ENCODE data around the gene HPGD.
A peak's percentile ranks its signal among the peaks of the same experiment; 100 is the strongest.

Gene HPGD

GRCh38 chr4:174522183-174523024 lies at the start of gene HPGD:
TSS of gene HPGD (minus strand) at chr4:174522488. CDS start at chr4:174522451, 37 bp downstream.
- DNase-seq = peak; percentile 6 to 53

DNA sequence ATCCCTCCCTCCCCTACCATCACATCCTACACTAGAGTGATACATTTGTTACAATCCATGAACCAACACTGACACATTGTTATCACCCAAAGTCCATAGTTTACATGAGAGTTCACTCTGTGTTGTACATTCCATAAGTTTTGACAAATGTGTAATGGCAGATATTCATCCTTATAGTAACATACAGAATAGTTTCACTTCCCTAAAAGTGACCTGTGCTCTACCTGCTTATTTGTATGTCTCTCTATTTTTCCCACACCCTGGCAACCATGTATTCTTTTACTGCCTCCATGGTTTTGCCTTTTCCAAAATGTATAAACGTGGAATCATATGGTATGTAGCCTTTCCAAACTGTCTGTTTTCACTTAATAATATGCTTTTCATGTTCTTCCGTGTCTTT lies 42.2 kb upstream of the HPGD start:
- no peak for DNase-seq

DNA sequence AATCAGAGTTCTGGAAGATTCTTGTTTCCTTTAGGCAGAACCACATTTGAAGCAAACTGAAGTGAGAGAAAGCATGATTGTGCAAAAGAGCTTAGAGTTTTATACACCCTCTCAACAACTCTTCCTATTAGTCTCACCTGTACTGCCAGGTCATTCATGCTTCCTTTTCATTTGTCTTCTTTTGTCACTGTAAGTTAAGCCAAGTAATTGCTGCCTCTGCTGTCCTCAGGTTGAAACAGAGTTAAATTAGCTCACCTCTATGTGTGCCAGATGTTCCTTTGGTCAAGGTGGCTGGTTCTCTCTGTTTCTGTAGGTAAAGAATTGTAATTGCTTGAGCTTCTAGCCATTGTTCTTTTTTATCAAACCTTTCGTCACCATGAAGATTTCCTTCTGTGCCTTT lies 41.1 kb upstream of the HPGD start:
- no peak for DNase-seq

GRCh38 chr4:174561560-174561959 lies 39.3 kb upstream of the HPGD start:
- DNase-seq = no peak

GRCh38 chr4:174559894-174560293 lies 37.6 kb upstream of the HPGD start:
- no peak for DNase-seq

DNA sequence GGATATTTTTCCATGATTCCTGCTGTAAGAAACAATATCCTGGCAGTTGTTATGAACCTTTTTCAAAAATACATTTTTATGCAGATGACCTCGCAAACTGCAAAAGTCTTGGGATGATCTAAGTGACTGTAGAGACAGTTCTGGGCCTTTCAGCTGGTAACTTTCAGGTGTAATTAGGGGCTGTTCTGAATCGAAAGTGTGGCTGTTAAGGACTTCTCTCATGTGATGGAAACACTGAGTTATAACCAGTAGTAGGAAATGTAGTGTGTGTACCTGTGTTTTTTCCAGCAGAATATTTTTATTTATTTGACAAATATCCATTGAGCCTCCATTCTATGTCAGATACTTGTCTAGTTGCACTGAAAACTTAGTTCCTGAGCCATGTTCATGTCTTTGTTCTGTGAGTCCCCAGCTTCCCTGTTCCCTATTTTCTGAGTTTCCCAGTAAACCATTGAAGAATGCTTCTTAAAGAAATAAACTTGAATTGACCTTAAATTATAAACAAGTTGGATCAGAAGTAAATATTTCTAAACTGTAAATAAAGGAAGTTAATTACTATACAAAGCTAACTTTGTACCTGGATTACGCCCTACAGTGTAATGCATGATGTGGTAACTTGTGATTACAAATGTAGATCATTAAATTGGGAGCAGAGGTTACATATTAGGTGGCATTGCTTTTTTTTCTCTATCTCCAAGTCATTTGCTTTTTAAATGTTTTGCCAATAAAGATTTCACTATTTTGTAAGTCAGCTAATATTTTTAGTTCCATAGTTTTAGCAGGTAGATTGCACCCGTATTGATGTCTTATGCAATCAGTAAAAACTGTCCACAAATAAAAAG lies 33.7 kb upstream of the HPGD start:
- DNase-seq = no peak

DNA sequence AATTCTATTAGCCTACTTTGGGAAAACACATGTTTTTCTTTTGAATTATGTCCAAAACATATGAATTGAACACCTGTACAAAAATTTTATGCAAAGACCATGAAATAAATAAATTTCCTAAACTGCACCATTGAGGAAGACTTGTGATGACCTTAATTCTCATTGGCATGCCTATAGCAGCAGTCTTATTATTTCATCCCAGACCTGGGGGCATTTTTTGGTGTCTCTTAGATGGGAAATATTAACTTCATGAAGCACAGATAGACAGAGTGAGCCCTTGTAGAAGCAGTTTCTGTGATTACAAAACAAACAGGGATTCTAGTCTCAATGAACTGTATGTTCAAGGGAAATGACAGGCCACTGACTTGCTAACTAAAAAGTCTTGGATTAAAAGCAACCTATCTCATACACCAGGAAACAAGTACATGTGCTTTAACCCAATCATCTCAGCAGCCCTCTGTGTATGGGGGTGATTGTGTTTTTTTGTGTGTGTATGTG lies 32.0 kb upstream of the HPGD start:
- DNase-seq = no peak

- DNase-seq = no peak
Observed at GRCh38 chr4:174553828-174554227, 31.5 kb upstream of the HPGD start.

GRCh38 chr4:174553031-174553430 lies 30.7 kb upstream of the HPGD start:
- DNase-seq = no peak

- DNase-seq = no peak
Observed at GRCh38 chr4:174550541-174550940, 28.3 kb upstream of the HPGD start.

GRCh38 chr4:174549721-174550120 lies 27.4 kb upstream of the HPGD start:
- no peak for DNase-seq

DNA sequence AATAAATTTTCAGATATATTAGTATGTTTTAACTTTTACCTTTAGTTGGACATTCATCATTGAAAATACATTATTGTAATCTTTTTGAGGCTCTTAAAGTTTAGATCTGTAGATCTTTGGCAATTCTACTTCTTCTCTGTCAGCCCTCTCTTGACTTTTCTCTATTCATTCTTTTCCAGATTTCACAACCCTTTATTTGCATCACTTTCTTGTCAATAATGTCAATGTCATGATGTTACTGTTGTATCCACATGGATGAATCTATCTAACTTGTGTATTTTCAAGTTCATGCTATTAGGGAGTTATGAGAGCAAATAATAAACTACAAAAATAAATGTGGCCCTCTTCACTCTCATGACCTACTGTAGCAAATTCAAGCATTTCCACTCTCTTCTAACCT lies 23.0 kb upstream of the HPGD start:
- no peak for DNase-seq

DNA sequence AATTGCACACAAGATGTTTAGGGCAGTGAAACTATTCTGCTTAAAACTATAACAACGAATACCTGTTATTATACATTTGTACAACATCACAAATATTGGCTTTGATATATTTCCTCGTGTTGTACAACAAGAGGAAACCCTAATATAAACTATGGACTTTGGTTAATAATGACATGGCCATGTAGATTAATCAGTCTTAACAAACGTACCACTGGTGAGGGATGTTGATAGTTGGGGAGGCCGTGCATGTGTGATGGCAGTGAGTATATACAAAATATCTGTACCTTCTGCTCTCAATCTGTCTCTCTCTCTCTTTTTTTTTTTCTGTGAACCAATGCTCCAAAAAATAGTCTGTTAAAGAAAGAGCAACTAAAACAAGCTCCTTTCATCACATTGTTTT lies 22.2 kb upstream of the HPGD start:
- DNase-seq = no peak

- DNase-seq = no peak
Observed at GRCh38 chr4:174540175-174540574, 17.9 kb upstream of the HPGD start.

DNA sequence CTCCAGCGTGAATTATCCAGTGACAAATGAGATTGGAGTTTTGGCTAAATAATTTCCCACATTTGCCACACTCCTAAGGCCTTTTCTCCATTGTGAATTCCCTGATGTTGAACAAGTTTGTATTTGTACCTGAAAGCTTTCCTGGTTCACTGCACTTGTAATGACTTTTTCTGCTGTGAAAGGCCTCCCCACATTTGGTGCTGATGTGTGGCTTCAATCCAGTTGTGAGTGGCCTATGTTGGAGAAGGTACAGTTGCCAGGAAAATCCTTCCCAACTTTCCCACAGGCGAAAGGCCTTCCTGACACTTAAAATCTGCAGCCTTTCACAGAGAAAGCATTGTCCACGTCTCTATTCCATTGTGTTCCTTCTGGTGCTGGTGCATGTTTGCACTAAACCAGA lies 17.3 kb upstream of the HPGD start:
- DNase-seq = no peak

DNA sequence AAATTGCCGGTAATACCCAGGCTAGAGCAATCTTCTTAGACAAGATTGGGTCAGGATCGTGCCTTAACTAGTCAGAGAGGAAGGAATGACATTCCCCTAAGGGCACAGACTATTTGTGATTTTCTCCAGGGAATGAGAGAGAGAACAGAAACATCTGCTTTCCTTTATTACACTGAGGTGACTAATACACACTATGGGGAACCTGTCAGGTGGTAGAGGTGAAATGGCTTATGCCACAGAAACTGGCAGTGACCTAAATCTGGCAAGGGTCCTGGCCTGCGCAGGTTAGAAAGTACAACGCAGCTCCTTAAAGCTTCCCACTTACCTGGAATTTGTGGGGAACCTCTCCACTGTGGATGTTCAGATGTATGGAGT lies 16.6 kb upstream of the HPGD start:
- no peak for DNase-seq

DNA sequence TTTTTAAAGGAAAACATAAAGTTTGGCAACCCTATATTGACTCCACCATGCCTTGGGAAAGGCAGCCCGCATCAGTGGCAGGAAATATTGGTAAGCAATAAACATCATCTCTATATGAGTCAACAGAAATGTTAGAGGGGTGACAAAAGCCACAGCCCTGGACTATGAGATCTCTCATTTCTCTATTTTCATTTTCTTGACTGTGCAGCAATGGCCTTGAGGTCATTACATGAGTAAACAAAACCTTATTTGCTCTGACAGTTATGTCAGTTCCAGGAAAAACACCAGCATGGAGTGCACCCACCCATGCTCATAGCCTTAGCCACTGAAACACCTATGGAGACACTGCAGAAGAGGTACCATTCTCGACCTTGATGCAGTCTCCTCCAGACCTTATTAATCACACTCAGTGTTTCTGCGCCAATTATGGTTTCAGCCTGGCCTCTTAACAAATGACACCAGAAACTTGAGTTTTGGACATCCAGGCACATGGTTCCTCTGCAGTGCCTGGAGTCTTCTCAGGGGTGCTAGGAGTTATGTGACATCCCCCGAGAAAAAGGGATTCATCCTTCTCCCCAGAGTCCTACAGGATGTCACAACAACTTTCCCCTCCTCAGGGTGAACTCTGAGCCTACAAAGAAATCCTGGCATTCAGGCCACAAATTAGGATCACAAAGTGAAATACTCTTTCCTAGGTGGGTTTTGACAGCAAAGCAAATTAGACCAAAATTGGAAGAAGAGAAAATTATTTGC lies 16.0 kb upstream of the HPGD start:
- DNase-seq = no peak

- DNase-seq = no peak
Observed at GRCh38 chr4:174537634-174538033, 15.3 kb upstream of the HPGD start.

DNA sequence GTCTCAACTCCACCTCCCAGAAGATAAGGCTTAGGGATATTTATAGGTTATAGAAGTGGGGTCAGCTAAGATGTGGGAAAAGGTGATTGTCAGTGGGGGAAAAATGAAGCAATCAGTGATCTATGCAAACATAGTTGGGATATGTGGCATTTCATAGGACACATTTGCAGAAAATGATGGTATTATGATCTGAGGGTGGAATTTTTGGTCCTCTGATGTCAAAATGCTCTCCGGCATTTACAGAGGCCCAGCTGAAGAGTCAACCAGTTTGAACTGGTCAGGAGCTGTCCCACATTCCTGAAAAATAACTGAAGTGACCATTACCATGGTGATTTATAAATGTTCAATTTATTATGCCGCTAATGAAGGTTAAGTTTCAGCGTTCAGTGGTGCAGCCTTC lies 12.2 kb upstream of the HPGD start:
- DNase-seq = no peak

GRCh38 chr4:174532445-174532844 lies 10.2 kb upstream of the HPGD start:
- DNase-seq = no peak

GRCh38 chr4:174531486-174531885 lies 9.2 kb upstream of the HPGD start:
- no peak for DNase-seq

GRCh38 chr4:174528226-174528625 lies 5.9 kb upstream of the HPGD start:
- DNase-seq = no peak

DNA sequence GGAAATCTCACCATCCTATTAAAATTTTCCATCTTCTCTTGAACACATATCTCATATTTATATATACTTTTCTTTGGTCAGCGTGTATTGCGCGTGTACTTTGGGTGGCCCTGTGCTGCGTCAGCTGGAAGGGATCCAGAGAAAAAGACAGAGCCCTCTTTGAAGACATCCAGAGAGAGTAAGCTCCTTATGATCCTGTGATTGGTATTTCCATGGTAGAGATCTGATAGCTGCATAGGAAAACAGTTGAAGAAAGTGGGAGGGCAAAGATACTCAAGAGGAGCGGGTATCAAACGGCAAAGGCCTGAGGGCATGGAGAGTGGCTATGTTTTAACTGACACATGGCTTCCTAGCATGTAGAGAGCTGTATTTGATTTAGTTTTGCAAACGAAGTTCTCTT lies 4.4 kb upstream of the HPGD start:
- no peak for DNase-seq

Measured in NCI-H524 (cell line).